TTC549 (cell line): ENCODE measurements around the gene WNT4.
"Not testable (repeated sequence)": the region's sequence is repeated elsewhere in the genome, so short reads cannot be mapped to it uniquely, and the experiment has no call there.

Experiments
- FAIRE-seq: peaks from 2 replicates; lab custom pipeline; 2012; peaks lifted over from hg19 to GRCh38; lab: Jason Lieb, UNC

Gene WNT4

GRCh38 chr1:22108339-22109105, 34.4 kb downstream of the WNT4 start:
- no peak for FAIRE-seq

GRCh38 chr1:22107126-22107525, 35.8 kb downstream of the WNT4 start:
- FAIRE-seq = no peak

GRCh38 chr1:22105611-22106207, 37.2 kb downstream of the WNT4 start:
- no peak for FAIRE-seq

- FAIRE-seq = no peak
Observed at GRCh38 chr1:22104865-22105437, 37.9 kb downstream of the WNT4 start.

- FAIRE-seq = no peak
Observed at GRCh38 chr1:22104094-22104493, 38.8 kb downstream of the WNT4 start.

GRCh38 chr1:22102746-22103145, 40.2 kb downstream of the WNT4 start:
- no peak for FAIRE-seq

- no peak for FAIRE-seq
Observed at GRCh38 chr1:22101995-22102394, 40.9 kb downstream of the WNT4 start.

- FAIRE-seq = no peak
Observed at GRCh38 chr1:22101199-22101598, 41.7 kb downstream of the WNT4 start.

GRCh38 chr1:22100168-22100567, 42.7 kb downstream of the WNT4 start:
- FAIRE-seq = no peak

GRCh38 chr1:22098752-22099151, 44.1 kb downstream of the WNT4 start:
- FAIRE-seq = no peak

- FAIRE-seq = no peak
Observed at GRCh38 chr1:22096463-22096862, 46.4 kb downstream of the WNT4 start.

GRCh38 chr1:22096036-22096435, 46.9 kb downstream of the WNT4 start:
- FAIRE-seq = no peak

- FAIRE-seq = no peak
Observed at GRCh38 chr1:22093513-22093912, 49.4 kb downstream of the WNT4 start.

GRCh38 chr1:22092026-22092768, 50.7 kb downstream of the WNT4 start:
- not testable (repeated sequence) for FAIRE-seq

- no peak for FAIRE-seq
Observed at GRCh38 chr1:22090867-22091266, 52.0 kb downstream of the WNT4 start.

- no peak for FAIRE-seq
Observed at GRCh38 chr1:22089787-22090186, 53.1 kb downstream of the WNT4 start.

GRCh38 chr1:22089134-22089571, 53.7 kb downstream of the WNT4 start:
- no peak for FAIRE-seq

- FAIRE-seq = no peak
Observed at GRCh38 chr1:22088331-22088730, 54.6 kb downstream of the WNT4 start.

- no peak for FAIRE-seq
Observed at GRCh38 chr1:22080191-22080590, 62.7 kb downstream of the WNT4 start.

GRCh38 chr1:22078133-22078532, 64.8 kb downstream of the WNT4 start:
- FAIRE-seq = no peak

GRCh38 chr1:22077728-22078127, 65.2 kb downstream of the WNT4 start:
- no peak for FAIRE-seq

- FAIRE-seq = no peak
Observed at GRCh38 chr1:22076346-22076745, 66.6 kb downstream of the WNT4 start.

GRCh38 chr1:22075718-22076117, 67.2 kb downstream of the WNT4 start:
- FAIRE-seq = no peak
